ENCODE data around the gene PPFIA4.

Gene PPFIA4

GRCh38 chr1:203093754-203094410, 67.6 kb downstream of the PPFIA4 start:
- no peak for TF ChIP-seq CTCF (IDR thresholded peaks at IDR 0.05; ENCODE audit: insufficient read depth, low read length, poor library complexity, severe bottlenecking)
- no peak overlapping the region for H3K4me3 ChIP-seq (replicated peaks; ENCODE audit: low read depth, low read length)
- DNase-seq (ENCODE audit: extremely low read depth, insufficient read length), result no peak
- H3K36me3 ChIP-seq (ENCODE audit: control insufficient read depth, insufficient read depth, low read length), result no peaks in the 10 kb centered on the region
- no peaks in the 10 kb centered on the region for H3K27me3 ChIP-seq (replicated peaks; ENCODE audit: control insufficient read depth, insufficient read depth, low read length)

GRCh38 chr1:203095061-203095690, 68.9 kb downstream of the PPFIA4 start:
- H3K36me3 ChIP-seq (ENCODE audit: control insufficient read depth, insufficient read depth, low read length), result no peaks in the 10 kb centered on the region
- H3K27me3 ChIP-seq (replicated peaks; ENCODE audit: control insufficient read depth, insufficient read depth, low read length), result no peaks in the 10 kb centered on the region
- no peak overlapping the region for H3K4me3 ChIP-seq (replicated peaks; ENCODE audit: low read depth, low read length)
- TF ChIP-seq CTCF (IDR thresholded peaks at IDR 0.05; ENCODE audit: insufficient read depth, low read length, poor library complexity, severe bottlenecking), result no peak
- no peak for DNase-seq (ENCODE audit: extremely low read depth, insufficient read length)

GRCh38 chr1:203096566-203096965, 70.3 kb downstream of the PPFIA4 start:
- no peaks in the 10 kb centered on the region for H3K27me3 ChIP-seq (replicated peaks; ENCODE audit: control insufficient read depth, insufficient read depth, low read length)
- H3K4me3 ChIP-seq (replicated peaks; ENCODE audit: low read depth, low read length), result no peak overlapping the region
- no peak for DNase-seq (ENCODE audit: extremely low read depth, insufficient read length)
- no peaks in the 10 kb centered on the region for H3K36me3 ChIP-seq (ENCODE audit: control insufficient read depth, insufficient read depth, low read length)
- no peak for TF ChIP-seq CTCF (IDR thresholded peaks at IDR 0.05; ENCODE audit: insufficient read depth, low read length, poor library complexity, severe bottlenecking)

GRCh38 chr1:203097001-203097400, 70.7 kb downstream of the PPFIA4 start:
- Histone ChIP-seq H3K27me3 (replicated peaks; ENCODE audit: control insufficient read depth, insufficient read depth, low read length) (no peaks in the 10 kb centered on the region), H3K36me3 (ENCODE audit: control insufficient read depth, insufficient read depth, low read length) (no peaks in the 10 kb centered on the region), H3K4me3 (replicated peaks; ENCODE audit: low read depth, low read length) (no peak overlapping the region)
- no peak for TF ChIP-seq CTCF (IDR thresholded peaks at IDR 0.05; ENCODE audit: insufficient read depth, low read length, poor library complexity, severe bottlenecking)
- no peak for DNase-seq (ENCODE audit: extremely low read depth, insufficient read length)

- no peaks in the 10 kb centered on the region for H3K36me3 ChIP-seq (ENCODE audit: control insufficient read depth, insufficient read depth, low read length)
- no peak for TF ChIP-seq CTCF (IDR thresholded peaks at IDR 0.05; ENCODE audit: insufficient read depth, low read length, poor library complexity, severe bottlenecking)
- DNase-seq (ENCODE audit: extremely low read depth, insufficient read length), result no peak
- H3K4me3 ChIP-seq (replicated peaks; ENCODE audit: low read depth, low read length), result no peak overlapping the region
- no peaks in the 10 kb centered on the region for H3K27me3 ChIP-seq (replicated peaks; ENCODE audit: control insufficient read depth, insufficient read depth, low read length)
These were observed 72.2 kb downstream of the PPFIA4 start for GRCh38 chr1:203098445-203098844.
